ENCODE data around the gene ARHGEF3. TPM values are rescaled to one million over a fixed set of nuclear protein-coding genes. Genes with fewer than 3 reads are reported as not detected.

Gene ARHGEF3, protein sequence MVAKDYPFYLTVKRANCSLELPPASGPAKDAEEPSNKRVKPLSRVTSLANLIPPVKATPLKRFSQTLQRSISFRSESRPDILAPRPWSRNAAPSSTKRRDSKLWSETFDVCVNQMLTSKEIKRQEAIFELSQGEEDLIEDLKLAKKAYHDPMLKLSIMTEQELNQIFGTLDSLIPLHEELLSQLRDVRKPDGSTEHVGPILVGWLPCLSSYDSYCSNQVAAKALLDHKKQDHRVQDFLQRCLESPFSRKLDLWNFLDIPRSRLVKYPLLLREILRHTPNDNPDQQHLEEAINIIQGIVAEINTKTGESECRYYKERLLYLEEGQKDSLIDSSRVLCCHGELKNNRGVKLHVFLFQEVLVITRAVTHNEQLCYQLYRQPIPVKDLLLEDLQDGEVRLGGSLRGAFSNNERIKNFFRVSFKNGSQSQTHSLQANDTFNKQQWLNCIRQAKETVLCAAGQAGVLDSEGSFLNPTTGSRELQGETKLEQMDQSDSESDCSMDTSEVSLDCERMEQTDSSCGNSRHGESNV
- 6.1 and 9.6 TPM in 2 replicates for total RNA-seq

DNA sequence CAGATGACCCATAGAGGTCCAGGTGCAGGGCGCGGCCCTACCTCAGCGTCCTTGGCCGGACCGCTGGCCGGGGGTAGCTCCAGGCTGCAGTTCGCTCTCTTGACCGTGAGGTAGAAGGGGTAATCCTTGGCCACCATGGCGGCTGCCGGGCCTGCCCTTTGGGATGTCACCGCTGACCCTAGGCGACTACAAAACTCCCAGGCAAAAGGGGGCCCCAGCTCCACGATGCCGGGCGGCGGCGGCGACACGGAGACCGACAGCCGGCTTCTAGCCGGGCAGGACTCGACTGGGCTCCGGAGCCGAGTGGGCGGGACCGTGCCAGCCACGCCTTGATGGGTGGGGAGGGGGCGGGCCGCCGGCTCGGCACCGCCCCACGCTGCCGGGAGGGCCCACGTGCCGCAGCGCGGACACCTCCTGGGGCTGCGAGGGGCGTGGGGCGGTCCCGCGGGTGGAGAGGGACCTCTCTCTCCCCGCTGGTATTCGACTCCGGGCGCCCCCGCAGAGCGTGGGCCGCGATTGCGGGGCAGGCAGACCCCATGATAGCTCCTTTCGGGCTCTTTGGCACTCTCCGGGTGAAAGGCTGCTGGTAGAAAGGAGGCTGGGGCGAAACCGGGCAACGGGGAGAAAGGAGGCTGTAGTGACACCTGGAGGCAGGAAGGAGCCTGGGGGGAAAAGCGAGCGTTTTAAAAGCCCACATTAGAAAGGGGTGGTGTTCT is at the start of gene ARHGEF3:
Gene ARHGEF3, minus strand, starts transcription at position 288 of the 716 bp plus-strand sequence. Its CDS starts 151 bp downstream, at position 137.

GRCh38 chr3:56683122-56683817 is 118.5 kb downstream of the ARHGEF3 start, which contains the start of gene TASOR:
TSS of gene TASOR (minus strand) at chr3:56683265. CDS start at chr3:56683006, 259 bp downstream.

Other genes starting within 250 kb of the ARHGEF3 start
- 3.2 TPM in 2 replicates for gene CCDC66, start 244.8 kb downstream of the ARHGEF3 start, total RNA-seq
- gene TASOR, start 118.7 kb downstream of the ARHGEF3 start, total RNA-seq, result 34.0 and 57.2 TPM in 2 replicates